H1 (cell line): ENCODE measurements around the gene ZBTB20. TPM values are rescaled to one million over a fixed set of nuclear protein-coding genes. Genes with fewer than 3 reads are reported as not detected.

Source experiments
- CTCF ChIA-PET: fragments of 300-600 bp; sonication (Branson Sonifier 250); formaldehyde crosslinking; loops from one replicate; lab custom pipeline; 2021; ENCODE audit not compliant: partially characterized antibody; lab: Charles Lee
- POLR2A ChIA-PET: fragments of 300-600 bp; sonication (Branson Sonifier 250); formaldehyde crosslinking; loops from one replicate; lab custom pipeline; 2021; ENCODE audit warnings: inconsistent platforms; ENCODE audit not compliant: partially characterized antibody; lab: Charles Lee
- DNase-seq, 2 experiments: peaks; one replicate each; pipeline versions ENCODE4 v3.0.0 to v3.0.0-alpha.2; 2010 to 2022; ENCODE audit warnings: low spot score in 2 of 2, low read depth in 1 of 2, mixed read lengths in 1 of 2
- FAIRE-seq: peaks from 2 replicates; lab custom pipeline; 2011; peaks lifted over from hg19 to GRCh38; lab: Jason Lieb, UNC
- H2AFZ ChIP-seq: 2 replicates; pipeline ENCODE4 v1.8.1; 2012; ENCODE audit warnings: low read length, inconsistent platforms
- H2AK5ac ChIP-seq: 2 replicates; pipeline ENCODE4 v1.6.1; 2013; ENCODE audit warnings: low read depth, low read length
- H2BK120ac ChIP-seq: replicated peaks from 2 replicates; pipeline ENCODE3; 2013; ENCODE audit warnings: low read depth, low read length, inconsistent platforms
- H2BK12ac ChIP-seq: 2 replicates; pipeline ENCODE4 v1.6.1; 2013; ENCODE audit warnings: low read depth, low read length
- H2BK15ac ChIP-seq: 2 replicates; pipeline ENCODE4 v1.6.1; 2013; ENCODE audit warnings: low read length
- H2BK20ac ChIP-seq: 2 replicates; pipeline ENCODE4 v1.6.1; 2013; ENCODE audit warnings: low read length
- H2BK5ac ChIP-seq: 2 replicates; pipeline ENCODE4 v1.6.1; 2013; ENCODE audit warnings: low read depth, low read length
- H3K14ac ChIP-seq: 2 replicates; pipeline ENCODE4 v1.6.1; 2013; ENCODE audit warnings: inconsistent platforms; ENCODE audit not compliant: insufficient read length
- H3K18ac ChIP-seq: 2 replicates; pipeline ENCODE4 v1.6.1; 2013; ENCODE audit warnings: low read length; ENCODE audit errors: extremely low read depth
- H3K23ac ChIP-seq: 2 replicates; pipeline ENCODE4 v1.6.1; 2013; ENCODE audit warnings: inconsistent platforms; ENCODE audit not compliant: insufficient read length
- H3K23me2 ChIP-seq: 2 replicates; pipeline ENCODE4 v1.6.1; 2013; ENCODE audit warnings: low read depth, low read length
- H3K27ac ChIP-seq: 2 replicates; pipeline ENCODE4 v1.6.1; 2011; ENCODE audit warnings: low read depth, low read length, inconsistent platforms
- H3K27me3 ChIP-seq, 4 experiments: replicated peaks in 1 of 4; 1 replicate in 1 of 4; 2 replicates in 3 of 4; pipeline versions ENCODE4 v1.6.1 to v1.8.1; 2011 to 2013; ENCODE audit warnings: low read length in 3 of 4, mild to moderate bottlenecking in 3 of 4, inconsistent platforms in 2 of 4, mixed read lengths in 2 of 4, moderate library complexity in 1 of 4; ENCODE audit not compliant: control insufficient read depth in 3 of 4, insufficient read depth in 3 of 4; ENCODE audit errors: extremely low read depth in 1 of 4
- H3K36me3 ChIP-seq, 4 experiments: 2 replicates each; pipeline versions ENCODE4 v1.6.1 to v1.8.1; 2011 to 2013; ENCODE audit warnings: mild to moderate bottlenecking in 4 of 4, low read length in 3 of 4, moderate library complexity in 2 of 4, control low read depth in 1 of 4, inconsistent platforms in 1 of 4; ENCODE audit not compliant: insufficient read depth in 4 of 4, control insufficient read depth in 2 of 4
- H3K4ac ChIP-seq: replicated peaks from 2 replicates; pipeline ENCODE3; 2013; ENCODE audit warnings: low read length, low read depth, mixed read lengths, inconsistent platforms; ENCODE audit not compliant: insufficient read length
- H3K4me1 ChIP-seq, 4 experiments: replicated peaks in 1 of 4; 1 replicate in 1 of 4; 2 replicates in 3 of 4; pipeline versions ENCODE4 v1.6.1 to v1.8.1; 2011 to 2013; ENCODE audit warnings: low read length in 3 of 4, inconsistent platforms in 2 of 4, mixed read lengths in 1 of 4; ENCODE audit not compliant: insufficient read depth in 4 of 4, control insufficient read depth in 3 of 4
- H3K4me2 ChIP-seq, 2 experiments: 2 replicates each; pipeline versions ENCODE4 v1.6.1 to v1.8.1; 2011 to 2013; ENCODE audit warnings: low read depth in 2 of 2, low read length in 2 of 2, control low read depth in 1 of 2, inconsistent platforms in 1 of 2, mild to moderate bottlenecking in 1 of 2; ENCODE audit not compliant: insufficient read depth in 1 of 2
- H3K4me3 ChIP-seq, 4 experiments: fragments of 200-600, 300-600 bp in 1 of 4; sonication (generic), shearing (Covaris generic), sonication (Bioruptor Twin) in 1 of 4; 2 replicates each; pipeline versions ENCODE4 v1.5.1 to v1.8.1; 2011 to 2016; ENCODE audit warnings: low read length in 4 of 4, low read depth in 3 of 4, control low read depth in 2 of 4, inconsistent platforms in 2 of 4, mild to moderate bottlenecking in 2 of 4, mixed read lengths in 1 of 4, moderate library complexity in 1 of 4; ENCODE audit not compliant: insufficient read depth in 2 of 4; ENCODE audit errors: extremely low read depth in 1 of 4
- H3K56ac ChIP-seq: replicated peaks from 2 replicates; pipeline ENCODE3; 2013; ENCODE audit warnings: low read depth, mild to moderate bottlenecking, mixed read lengths, low read length, inconsistent platforms; ENCODE audit not compliant: insufficient read length
- H3K79me1 ChIP-seq: 2 replicates; pipeline ENCODE4 v1.6.1; 2013; ENCODE audit warnings: low read depth, low read length, control low read depth
- H3K79me2 ChIP-seq, 2 experiments: 2 replicates each; pipeline versions ENCODE4 v1.6.1 to v1.8.1; 2012 to 2013; ENCODE audit warnings: low read length in 2 of 2, mild to moderate bottlenecking in 2 of 2, inconsistent platforms in 1 of 2; ENCODE audit not compliant: insufficient read depth in 2 of 2, control insufficient read depth in 1 of 2
- H3K9ac ChIP-seq, 4 experiments: replicated peaks in 1 of 4; 1 replicate in 1 of 4; 2 replicates in 3 of 4; pipeline versions ENCODE4 v1.6.1 to v1.8.1; 2011 to 2013; ENCODE audit warnings: low read depth in 3 of 4, low read length in 3 of 4, control low read depth in 2 of 4, mild to moderate bottlenecking in 2 of 4, moderate library complexity in 2 of 4, inconsistent platforms in 1 of 4; ENCODE audit errors: extremely low read depth in 1 of 4
- H3K9me3 ChIP-seq, 2 experiments: 2 replicates each; pipeline versions ENCODE4 v1.6.1 to v1.8.1; 2012 to 2013; ENCODE audit warnings: mild to moderate bottlenecking in 2 of 2, moderate library complexity in 2 of 2, control low read depth in 1 of 2, inconsistent platforms in 1 of 2, low read depth in 1 of 2, low read length in 1 of 2, mixed read lengths in 1 of 2; ENCODE audit not compliant: insufficient read depth in 2 of 2
- H4K20me1 ChIP-seq, 2 experiments: replicated peaks in 1 of 2; 2 replicates each; pipeline versions ENCODE3 to v1.8.1; 2011 to 2013; ENCODE audit warnings: inconsistent platforms in 2 of 2, low read length in 2 of 2, mild to moderate bottlenecking in 1 of 2; ENCODE audit not compliant: insufficient read depth in 2 of 2, control insufficient read depth in 1 of 2
- H4K5ac ChIP-seq: 2 replicates; pipeline ENCODE4 v1.6.1; 2013; ENCODE audit warnings: low read length, low read depth, mixed read lengths, inconsistent platforms; ENCODE audit not compliant: insufficient read length
- H4K8ac ChIP-seq: 2 replicates; pipeline ENCODE4 v1.8.0; 2013; ENCODE audit warnings: mild to moderate bottlenecking, moderate library complexity, low read length, inconsistent platforms; ENCODE audit not compliant: insufficient read depth; ENCODE audit errors: extremely low read depth
- H4K91ac ChIP-seq: replicated peaks from 2 replicates; pipeline ENCODE3; 2013; ENCODE audit warnings: low read length, mixed read lengths, inconsistent platforms; ENCODE audit not compliant: insufficient read length
- CREB1 ChIP-seq: IDR thresholded peaks from 2 replicates; pipeline ENCODE4 v1.6.1; 2012; ENCODE audit warnings: inconsistent platforms
- EP300 ChIP-seq, 2 experiments: IDR thresholded peaks; 1 replicate in 1 of 2; 2 replicates in 1 of 2; pipeline ENCODE4 v1.6.1; 2011 to 2012; ENCODE audit warnings: low read depth in 2 of 2, low read length in 2 of 2, mild to moderate bottlenecking in 2 of 2, borderline replicate concordance in 1 of 2, inconsistent platforms in 1 of 2, moderate library complexity in 1 of 2
- HDAC2 ChIP-seq, 2 experiments: fragments of 300-600 bp in 1 of 2; sonication (generic) in 1 of 2; IDR thresholded peaks; 2 replicates each; pipeline ENCODE4 v1.6.1; 2011 to 2012; ENCODE audit warnings: low read depth in 2 of 2, low read length in 2 of 2, mild to moderate bottlenecking in 2 of 2, moderate library complexity in 2 of 2, borderline replicate concordance in 1 of 2, inconsistent platforms in 1 of 2
- MAX ChIP-seq: IDR thresholded peaks from 2 replicates; pipeline ENCODE4 v1.6.1; 2012; ENCODE audit warnings: inconsistent platforms
- NANOG ChIP-seq: IDR thresholded peaks from 2 replicates; pipeline ENCODE4 v1.6.1; 2011; ENCODE audit warnings: low read length, low read depth, mild to moderate bottlenecking, inconsistent platforms; ENCODE audit not compliant: insufficient read depth, poor library complexity, severe bottlenecking
- SIRT6 ChIP-seq: IDR thresholded peaks from one replicate; pipeline ENCODE4 v1.7.1; 2012; ENCODE audit warnings: low read length, inconsistent platforms
- SRF ChIP-seq: IDR thresholded peaks from 2 replicates; pipeline ENCODE4 v1.6.1; 2011; ENCODE audit warnings: mild to moderate bottlenecking, low read depth, low read length, moderate library complexity
- TAF1 ChIP-seq: IDR thresholded peaks from 2 replicates; pipeline ENCODE4 v1.6.1; 2011; ENCODE audit warnings: mild to moderate bottlenecking, low read depth, low read length
- TBP ChIP-seq: IDR thresholded peaks from 2 replicates; pipeline ENCODE4 v1.6.1; 2011; ENCODE audit warnings: low read depth, low read length, improper control_type of control experiment
- ZNF274 ChIP-seq: IDR thresholded peaks from 2 replicates; pipeline ENCODE4 v1.7.0; 2012; ENCODE audit warnings: low read length, borderline replicate concordance; ENCODE audit errors: extremely low read depth
- WGBS, 2 experiments: shearing (Covaris generic) in 1 of 2; methylation state at CpG; one replicate each; pipeline versions ENCODE4 v1.1.6 to v1.1.7; 2013 to 2015; ENCODE audit warnings: low lambda C conversion rate in 2 of 2, mixed read lengths in 2 of 2, inconsistent platforms in 1 of 2, low coverage in 1 of 2, missing lambda C conversion rate in 1 of 2; ENCODE audit not compliant: insufficient replicate concordance in 2 of 2, insufficient coverage in 1 of 2, insufficient read length in 1 of 2; ENCODE audit errors: extremely low coverage in 1 of 2, missing lambda C conversion rate in 1 of 2; 5-methylcytosine and 5-hydroxymethylcytosine counted together
- polyA plus RNA-seq, 7 experiments: library from polyadenylated mRNA; depleted of rRNA in 3 of 7; stranded (reverse) in 5 of 7; unstranded in 2 of 7; fragments of >200 nt in 5 of 7; fragments of 200-250 nt in 2 of 7; gene quantifications; 1 replicate in 5 of 7; 2 replicates in 1 of 7; 4 replicates in 1 of 7; pipeline versions ENCODE4 v1.2.1 to v1.2.3, GENCODE V29; 2011 to 2013; ENCODE audit warnings: missing spikeins in 2 of 7, mixed read lengths in 2 of 7
- total RNA-seq: library from RNA; stranded (reverse); fragmentation: NEBNext Ultra II Directional; extraction: Animal tissue kit (Norgen Biotek cat#: 25700); gene quantifications from 2 replicates; pipeline ENCODE4 v1.2.1, GENCODE V29; 2021
- TF ChIP-seq, protein P1 (sequence below): IDR thresholded peaks from 2 replicates; pipeline ENCODE4 v1.6.1; 2012; ENCODE audit warnings: low read length, inconsistent platforms
- TF ChIP-seq, protein P2 (sequence below): IDR thresholded peaks from 2 replicates; pipeline ENCODE4 v1.6.1; 2012; ENCODE audit warnings: inconsistent platforms

Gene ZBTB20
- total and polyA plus RNA-seq, 2 of the 8 experiments (the other 6 are each of a cell fraction or from before 2014, with no cell fraction given): 0.35 to 1.3 TPM

- H4K8ac ChIP-seq: no peak overlapping the region
- no peaks in the 10 kb centered on the region for H3K36me3 ChIP-seq
- H4K91ac ChIP-seq: no peak overlapping the region
- CTCF ChIA-PET: no interaction called here
- H3K9ac ChIP-seq: no peak overlapping the region
- no peak overlapping the region for H3K4me3 ChIP-seq
- H2BK5ac ChIP-seq: no peak overlapping the region
- H3K56ac ChIP-seq: no peak overlapping the region
- H3K4ac ChIP-seq: no peak overlapping the region
- H2AFZ ChIP-seq: no peak overlapping the region
- DNase-seq: no peak
- no peak overlapping the region for H3K27ac ChIP-seq
- H3K79me1 ChIP-seq: no peaks in the 10 kb centered on the region
- H4K20me1 ChIP-seq: no peaks in the 10 kb centered on the region
- no peak overlapping the region for H2BK20ac ChIP-seq
- H4K5ac ChIP-seq: no peak overlapping the region
- FAIRE-seq: no peak
- no peak overlapping the region for H3K18ac ChIP-seq
- no peaks in the 10 kb centered on the region for H3K27me3 ChIP-seq
- H3K9me3 ChIP-seq: no peaks in the 10 kb centered on the region
- H3K23me2 ChIP-seq: no peaks in the 10 kb centered on the region
- H3K4me2 ChIP-seq: no peak overlapping the region
- no peak overlapping the region for H2BK120ac ChIP-seq
- no peak overlapping the region for H2BK12ac ChIP-seq
- POLR2A ChIA-PET: no interaction called here
- no peaks in the 10 kb centered on the region for H3K4me1 ChIP-seq
- H2BK15ac ChIP-seq: no peak overlapping the region
- no peak overlapping the region for H3K23ac ChIP-seq
- WGBS, 2 experiments: 60% methylated on average over 3 of the region's 3 CpGs; no CpG with 5 or more reads in 1 of the 2 experiments
- no peak overlapping the region for H3K14ac ChIP-seq
- H3K79me2 ChIP-seq: no peaks in the 10 kb centered on the region
- H2AK5ac ChIP-seq: no peak overlapping the region
- TF ChIP-seq HDAC2 (IDR thresholded peaks at IDR 0.05; ENCODE audit: borderline replicate concordance in 1 of 2, low read depth in 2 of 2, low read length in 2 of 2) (no peak), TAF1 (no peak), EP300 (IDR thresholded peaks at IDR 0.05; ENCODE audit: borderline replicate concordance in 1 of 2, low read depth in 2 of 2, low read length in 2 of 2) (no peak), MAX (no peak), SRF (no peak), CREB1 (no peak), TBP (no peak), NANOG (no peak), SIRT6 (no peak), ZNF274 (no peak)
- TF ChIP-seq, protein P1, sequence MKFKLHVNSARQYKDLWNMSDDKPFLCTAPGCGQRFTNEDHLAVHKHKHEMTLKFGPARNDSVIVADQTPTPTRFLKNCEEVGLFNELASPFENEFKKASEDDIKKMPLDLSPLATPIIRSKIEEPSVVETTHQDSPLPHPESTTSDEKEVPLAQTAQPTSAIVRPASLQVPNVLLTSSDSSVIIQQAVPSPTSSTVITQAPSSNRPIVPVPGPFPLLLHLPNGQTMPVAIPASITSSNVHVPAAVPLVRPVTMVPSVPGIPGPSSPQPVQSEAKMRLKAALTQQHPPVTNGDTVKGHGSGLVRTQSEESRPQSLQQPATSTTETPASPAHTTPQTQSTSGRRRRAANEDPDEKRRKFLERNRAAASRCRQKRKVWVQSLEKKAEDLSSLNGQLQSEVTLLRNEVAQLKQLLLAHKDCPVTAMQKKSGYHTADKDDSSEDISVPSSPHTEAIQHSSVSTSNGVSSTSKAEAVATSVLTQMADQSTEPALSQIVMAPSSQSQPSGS: no peak
- TF ChIP-seq, protein P2, sequence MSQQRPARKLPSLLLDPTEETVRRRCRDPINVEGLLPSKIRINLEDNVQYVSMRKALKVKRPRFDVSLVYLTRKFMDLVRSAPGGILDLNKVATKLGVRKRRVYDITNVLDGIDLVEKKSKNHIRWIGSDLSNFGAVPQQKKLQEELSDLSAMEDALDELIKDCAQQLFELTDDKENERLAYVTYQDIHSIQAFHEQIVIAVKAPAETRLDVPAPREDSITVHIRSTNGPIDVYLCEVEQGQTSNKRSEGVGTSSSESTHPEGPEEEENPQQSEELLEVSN: no peak
Observed at GRCh38 chr3:114732353-114732752, 414.7 kb downstream of the ZBTB20 start.
